ENCODE data around the gene H2AZ1.

DNA sequence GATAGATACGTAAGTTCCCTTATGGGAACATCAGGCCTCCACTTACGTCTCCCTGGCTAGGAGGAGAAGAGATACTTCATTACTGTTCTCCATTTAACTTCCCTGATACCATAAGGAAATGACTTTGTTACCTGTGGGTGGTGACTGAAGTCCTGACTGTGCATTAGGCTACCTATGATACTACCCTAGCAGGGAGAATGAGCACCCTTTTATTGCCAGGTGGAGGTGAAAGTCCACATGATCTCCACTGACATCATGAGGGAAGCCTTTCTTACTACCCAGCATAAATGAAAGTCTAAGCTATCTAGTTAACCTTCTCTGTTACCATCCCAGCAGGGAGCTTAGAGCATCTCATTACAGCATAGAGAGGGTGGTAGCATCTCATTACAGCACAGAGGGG lies 31.4 kb downstream of the H2AZ1 start:
- TF ChIP-seq, protein P1, sequence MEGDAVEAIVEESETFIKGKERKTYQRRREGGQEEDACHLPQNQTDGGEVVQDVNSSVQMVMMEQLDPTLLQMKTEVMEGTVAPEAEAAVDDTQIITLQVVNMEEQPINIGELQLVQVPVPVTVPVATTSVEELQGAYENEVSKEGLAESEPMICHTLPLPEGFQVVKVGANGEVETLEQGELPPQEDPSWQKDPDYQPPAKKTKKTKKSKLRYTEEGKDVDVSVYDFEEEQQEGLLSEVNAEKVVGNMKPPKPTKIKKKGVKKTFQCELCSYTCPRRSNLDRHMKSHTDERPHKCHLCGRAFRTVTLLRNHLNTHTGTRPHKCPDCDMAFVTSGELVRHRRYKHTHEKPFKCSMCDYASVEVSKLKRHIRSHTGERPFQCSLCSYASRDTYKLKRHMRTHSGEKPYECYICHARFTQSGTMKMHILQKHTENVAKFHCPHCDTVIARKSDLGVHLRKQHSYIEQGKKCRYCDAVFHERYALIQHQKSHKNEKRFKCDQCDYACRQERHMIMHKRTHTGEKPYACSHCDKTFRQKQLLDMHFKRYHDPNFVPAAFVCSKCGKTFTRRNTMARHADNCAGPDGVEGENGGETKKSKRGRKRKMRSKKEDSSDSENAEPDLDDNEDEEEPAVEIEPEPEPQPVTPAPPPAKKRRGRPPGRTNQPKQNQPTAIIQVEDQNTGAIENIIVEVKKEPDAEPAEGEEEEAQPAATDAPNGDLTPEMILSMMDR (conservative IDR thresholded peaks at IDR 0.05 in 1 of 2, IDR thresholded peaks at IDR 0.05 in 1 of 2; ENCODE audit: extremely low read depth in 1 of 2, insufficient read depth in 1 of 2, low read depth in 1 of 2, low read length in 2 of 2): no peak
- no peak for TF ChIP-seq EZH2 (IDR thresholded peaks at IDR 0.05; ENCODE audit: borderline replicate concordance, low read length)

Data from mammary epithelial cell (primary cell).